ENCODE measurements around the gene DLG2.

GRCh38 chr11:84247129-84247528, 1380.0 kb downstream of the DLG2 start:
- TF ChIP-seq, protein P1, sequence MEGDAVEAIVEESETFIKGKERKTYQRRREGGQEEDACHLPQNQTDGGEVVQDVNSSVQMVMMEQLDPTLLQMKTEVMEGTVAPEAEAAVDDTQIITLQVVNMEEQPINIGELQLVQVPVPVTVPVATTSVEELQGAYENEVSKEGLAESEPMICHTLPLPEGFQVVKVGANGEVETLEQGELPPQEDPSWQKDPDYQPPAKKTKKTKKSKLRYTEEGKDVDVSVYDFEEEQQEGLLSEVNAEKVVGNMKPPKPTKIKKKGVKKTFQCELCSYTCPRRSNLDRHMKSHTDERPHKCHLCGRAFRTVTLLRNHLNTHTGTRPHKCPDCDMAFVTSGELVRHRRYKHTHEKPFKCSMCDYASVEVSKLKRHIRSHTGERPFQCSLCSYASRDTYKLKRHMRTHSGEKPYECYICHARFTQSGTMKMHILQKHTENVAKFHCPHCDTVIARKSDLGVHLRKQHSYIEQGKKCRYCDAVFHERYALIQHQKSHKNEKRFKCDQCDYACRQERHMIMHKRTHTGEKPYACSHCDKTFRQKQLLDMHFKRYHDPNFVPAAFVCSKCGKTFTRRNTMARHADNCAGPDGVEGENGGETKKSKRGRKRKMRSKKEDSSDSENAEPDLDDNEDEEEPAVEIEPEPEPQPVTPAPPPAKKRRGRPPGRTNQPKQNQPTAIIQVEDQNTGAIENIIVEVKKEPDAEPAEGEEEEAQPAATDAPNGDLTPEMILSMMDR (IDR thresholded peaks at IDR 0.05), result no peak
- no peak for TF ChIP-seq TP53 (CRISPR knock-in tag; IDR thresholded peaks at IDR 0.05)

Data from WTC11 (cell line).